Panc1 (cell line): Measurements from ENCODE around the gene ETFA.

Experiments used
- CTCF ChIP-seq: fragments of 450-650 bp; IDR thresholded peaks from 2 replicates; pipeline ENCODE4 v1.5.1; 2017; ENCODE audit warnings: mild to moderate bottlenecking
- POLR2AphosphoS5 ChIP-seq: IDR thresholded peaks from 2 replicates; pipeline ENCODE4 v1.6.1; 2012; ENCODE audit warnings: mild to moderate bottlenecking, low read depth, low read length, moderate library complexity
- SIN3A ChIP-seq: IDR thresholded peaks from 2 replicates; pipeline ENCODE4 v1.6.1; 2012; ENCODE audit warnings: low read depth, mild to moderate bottlenecking, low read length, moderate library complexity, borderline replicate concordance; ENCODE audit not compliant: insufficient read depth
- TCF7L2 ChIP-seq: IDR thresholded peaks from 2 replicates; pipeline ENCODE4 v1.6.1; 2011; ENCODE audit warnings: mild to moderate bottlenecking, low read depth, low read length, inconsistent platforms

DNA sequence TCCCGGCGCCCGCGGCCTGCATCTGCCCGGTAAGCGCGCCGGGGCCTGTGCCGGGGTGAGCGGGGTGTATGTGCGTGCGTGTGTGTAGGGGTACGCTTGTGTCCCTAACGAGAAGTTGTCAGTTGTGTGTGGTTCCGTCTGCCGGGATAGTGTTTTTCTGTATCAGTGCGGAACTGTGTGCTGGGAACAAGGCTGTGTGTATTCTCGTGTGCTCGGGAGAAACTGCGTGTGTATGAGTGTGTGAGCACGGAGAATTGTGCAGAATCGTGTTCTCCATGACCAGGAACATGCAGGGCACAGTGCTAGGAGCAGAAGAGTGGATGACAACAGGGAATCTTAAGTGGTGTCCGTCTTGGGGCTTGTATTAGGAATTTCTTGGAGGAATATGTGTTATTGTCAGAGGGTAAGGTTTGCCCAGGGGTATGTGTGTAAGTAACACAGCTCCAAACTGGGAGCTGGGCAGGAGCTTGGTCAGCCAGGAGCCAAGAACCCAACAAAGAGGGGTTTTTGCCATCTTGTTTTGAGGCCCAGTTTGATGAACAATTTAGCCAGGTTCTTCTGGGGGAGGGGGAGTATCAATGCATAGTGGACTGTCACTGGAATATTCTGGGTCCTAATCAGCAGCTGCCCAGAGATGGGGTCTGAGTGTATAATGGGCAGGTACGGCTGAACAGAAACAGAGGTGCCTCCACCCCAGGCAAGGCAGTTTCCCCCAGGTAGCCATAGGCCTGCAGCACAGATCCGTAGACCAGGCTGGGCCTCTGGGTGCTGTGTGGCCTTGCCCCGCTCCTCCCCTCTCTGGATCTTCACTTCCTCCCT lies 27.4 kb upstream of the ETFA start:
- TF ChIP-seq CTCF = no peak
- TF ChIP-seq POLR2AphosphoS5 = no peak
- no peak for TF ChIP-seq SIN3A
- no peak for TF ChIP-seq TCF7L2
